GM12874 (cell line): ENCODE measurements around the gene RAP1GDS1.

Experiments used
- TF ChIP-seq, protein P1 (sequence below): IDR thresholded peaks from 2 replicates; pipeline ENCODE4 v1.5.1; 2011; ENCODE audit warnings: low read depth, mild to moderate bottlenecking, control low read depth, low read length, moderate library complexity; ENCODE audit not compliant: insufficient read depth

RAP1GDS1 gene

DNA sequence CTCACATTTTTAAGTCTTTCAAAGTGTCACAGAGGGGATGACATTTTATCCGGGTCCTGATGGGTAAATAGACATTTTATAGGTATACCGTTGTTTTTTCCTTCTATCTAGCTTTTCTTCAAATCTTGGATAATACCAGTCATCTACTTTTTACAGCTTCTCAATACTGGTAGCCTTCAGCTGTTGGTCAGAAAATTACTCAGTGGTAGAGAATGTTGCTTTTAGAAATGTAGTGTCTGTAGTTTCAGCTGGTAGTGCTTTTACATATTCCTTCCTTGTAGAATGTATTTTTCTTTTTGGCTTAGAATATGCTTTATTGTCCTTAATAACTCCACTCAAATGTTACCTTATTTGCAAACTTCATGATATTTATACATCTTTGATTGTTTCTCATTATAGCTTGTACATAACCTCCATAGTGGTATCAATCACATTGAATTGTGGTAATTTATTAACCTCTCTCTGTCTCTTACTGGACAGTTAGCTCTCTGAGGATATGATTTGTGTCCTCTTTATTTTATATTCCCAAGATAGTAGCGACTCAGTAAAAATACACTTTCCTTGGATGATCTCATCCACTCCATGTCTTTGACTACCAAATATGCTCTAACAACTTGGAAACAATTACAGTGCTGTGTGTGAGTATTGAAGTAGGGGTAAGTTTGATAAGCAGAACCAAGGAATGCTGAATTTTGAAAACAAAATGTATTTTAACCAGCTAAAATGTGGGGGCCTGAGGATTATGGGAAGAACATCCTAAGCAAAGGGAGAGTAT is 53.8 kb downstream of the RAP1GDS1 start:
- TF ChIP-seq, protein P1, sequence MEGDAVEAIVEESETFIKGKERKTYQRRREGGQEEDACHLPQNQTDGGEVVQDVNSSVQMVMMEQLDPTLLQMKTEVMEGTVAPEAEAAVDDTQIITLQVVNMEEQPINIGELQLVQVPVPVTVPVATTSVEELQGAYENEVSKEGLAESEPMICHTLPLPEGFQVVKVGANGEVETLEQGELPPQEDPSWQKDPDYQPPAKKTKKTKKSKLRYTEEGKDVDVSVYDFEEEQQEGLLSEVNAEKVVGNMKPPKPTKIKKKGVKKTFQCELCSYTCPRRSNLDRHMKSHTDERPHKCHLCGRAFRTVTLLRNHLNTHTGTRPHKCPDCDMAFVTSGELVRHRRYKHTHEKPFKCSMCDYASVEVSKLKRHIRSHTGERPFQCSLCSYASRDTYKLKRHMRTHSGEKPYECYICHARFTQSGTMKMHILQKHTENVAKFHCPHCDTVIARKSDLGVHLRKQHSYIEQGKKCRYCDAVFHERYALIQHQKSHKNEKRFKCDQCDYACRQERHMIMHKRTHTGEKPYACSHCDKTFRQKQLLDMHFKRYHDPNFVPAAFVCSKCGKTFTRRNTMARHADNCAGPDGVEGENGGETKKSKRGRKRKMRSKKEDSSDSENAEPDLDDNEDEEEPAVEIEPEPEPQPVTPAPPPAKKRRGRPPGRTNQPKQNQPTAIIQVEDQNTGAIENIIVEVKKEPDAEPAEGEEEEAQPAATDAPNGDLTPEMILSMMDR: no peak

- TF ChIP-seq, protein P1: no peak
These were observed 57.3 kb downstream of the RAP1GDS1 start for GRCh38 chr4:98318521-98318920.

DNA sequence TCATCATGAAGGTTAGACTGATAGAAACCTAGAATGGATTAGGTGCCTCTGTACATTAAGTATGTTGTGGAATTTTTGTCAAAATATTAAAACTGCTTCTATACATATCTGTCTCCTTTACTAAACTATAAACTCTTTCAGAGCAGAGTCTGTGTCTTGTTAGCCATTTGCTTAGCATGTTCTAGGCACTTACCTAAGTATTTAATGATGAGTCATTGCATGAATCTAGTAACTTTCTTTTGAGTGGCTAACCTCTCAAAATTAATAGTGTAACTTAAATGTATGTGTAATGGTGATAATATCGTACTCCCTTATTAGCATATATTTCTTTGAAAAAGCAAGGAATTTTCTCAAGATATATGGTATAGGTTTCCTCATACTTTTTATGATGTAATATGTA is 57.8 kb downstream of the RAP1GDS1 start:
- TF ChIP-seq, protein P1: no peak

DNA sequence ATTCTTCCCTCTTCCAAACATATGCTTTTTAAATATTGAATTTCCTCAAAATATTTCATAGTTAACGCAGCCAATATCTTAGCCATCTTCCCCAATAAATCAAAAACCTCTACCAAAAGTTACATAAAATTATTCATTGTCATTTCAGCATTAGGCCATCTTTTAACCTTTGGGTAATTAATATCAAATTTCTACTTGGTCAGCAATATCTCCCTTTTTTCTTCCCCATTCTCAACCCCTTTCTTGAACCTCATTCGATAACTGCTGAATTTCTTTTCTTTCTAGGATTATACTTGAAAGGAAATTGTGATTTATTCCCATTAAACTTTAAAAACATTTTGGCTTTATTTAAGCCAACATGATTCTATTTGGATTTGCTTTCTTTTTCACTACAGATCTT is 65.0 kb downstream of the RAP1GDS1 start:
- TF ChIP-seq, protein P1: no peak

GRCh38 chr4:98327694-98328093 is 66.5 kb downstream of the RAP1GDS1 start:
- TF ChIP-seq, protein P1: no peak

DNA sequence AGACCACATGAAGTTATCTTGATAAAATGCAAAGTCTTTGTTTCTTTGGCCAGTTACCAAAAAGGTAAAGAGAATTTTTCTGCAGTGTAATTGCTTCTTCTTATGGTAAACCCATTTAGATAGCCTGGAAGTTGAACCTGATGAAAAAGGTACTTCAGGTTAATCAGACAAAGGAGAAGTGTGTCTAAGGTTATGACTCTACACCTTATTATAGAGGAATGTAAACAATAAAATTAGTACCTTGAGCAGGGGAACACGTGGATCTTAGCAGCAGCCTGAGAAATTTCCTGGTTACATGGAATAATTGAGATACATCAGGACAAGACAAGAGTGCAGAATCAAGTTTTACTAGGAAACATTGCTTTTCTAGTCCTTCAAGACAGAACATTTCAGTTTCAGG is 70.8 kb downstream of the RAP1GDS1 start:
- TF ChIP-seq, protein P1: no peak

DNA sequence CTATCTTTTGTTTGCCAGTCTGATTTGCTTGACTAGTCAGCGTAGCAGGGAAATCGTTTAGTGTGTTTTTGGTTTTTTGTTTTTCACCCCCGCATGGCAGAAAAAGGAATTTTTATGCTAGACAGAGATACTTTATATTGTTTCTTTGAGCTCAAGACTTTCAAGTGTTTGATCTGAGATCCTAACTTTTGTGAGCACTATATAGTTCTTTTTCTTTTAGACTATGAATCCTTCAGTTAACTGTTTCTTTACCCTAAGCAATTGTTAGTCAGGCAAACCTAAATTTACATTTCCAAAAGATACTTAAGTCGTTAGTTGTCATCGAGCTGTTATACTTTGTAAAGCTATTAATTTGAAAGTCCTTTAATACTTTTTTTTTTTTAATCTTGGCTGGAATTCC is 73.3 kb downstream of the RAP1GDS1 start:
- TF ChIP-seq, protein P1: no peak
